Measurements from ENCODE around the gene TRPC6.
A peak's percentile ranks its signal among the peaks of the same experiment; 100 is the strongest.
"Not testable (repeated sequence)": the region's sequence is repeated elsewhere in the genome, so short reads cannot be mapped to it uniquely, and the experiment has no call there.

The TRPC6 gene

DNA sequence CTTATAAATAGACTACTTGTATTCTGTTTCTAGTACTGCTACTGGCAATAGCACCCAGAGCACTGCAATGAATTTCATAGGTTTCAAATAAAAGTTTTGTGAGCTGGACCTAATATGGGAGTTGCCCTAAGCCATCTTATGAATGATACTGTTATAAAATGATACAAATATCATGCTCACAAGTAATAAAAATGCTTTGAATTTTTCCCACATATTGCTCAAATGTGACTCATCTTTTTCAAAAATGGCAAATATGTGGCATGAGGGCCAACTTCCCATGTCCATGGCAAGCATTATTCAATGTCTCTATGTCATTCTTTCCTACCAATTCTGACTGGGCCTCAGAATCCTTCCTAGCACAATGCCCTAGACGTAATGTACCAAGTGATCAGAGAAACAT lies 137.6 kb downstream of the TRPC6 start:
- peak; percentile 78 for DNase-seq

DNA sequence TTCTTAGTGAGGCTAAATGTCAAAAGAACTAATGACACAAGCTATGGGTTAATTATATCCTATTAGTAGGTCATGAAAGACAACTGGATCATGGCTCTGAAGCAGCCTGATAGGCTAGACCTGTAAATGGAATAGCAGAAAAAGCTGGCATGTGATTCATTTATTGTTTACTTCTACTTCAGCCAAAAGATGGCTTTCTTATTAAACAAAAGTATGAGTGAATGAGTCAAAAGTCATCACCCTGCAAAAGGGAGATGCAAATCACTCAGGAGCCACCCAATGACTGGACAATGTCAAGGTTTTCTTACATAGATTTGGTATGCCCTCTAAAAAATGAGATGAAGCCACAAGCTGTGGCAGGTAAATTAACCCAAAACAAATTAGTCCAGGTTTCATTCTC lies 138.0 kb downstream of the TRPC6 start:
- peak; percentile 47 for DNase-seq

DNA sequence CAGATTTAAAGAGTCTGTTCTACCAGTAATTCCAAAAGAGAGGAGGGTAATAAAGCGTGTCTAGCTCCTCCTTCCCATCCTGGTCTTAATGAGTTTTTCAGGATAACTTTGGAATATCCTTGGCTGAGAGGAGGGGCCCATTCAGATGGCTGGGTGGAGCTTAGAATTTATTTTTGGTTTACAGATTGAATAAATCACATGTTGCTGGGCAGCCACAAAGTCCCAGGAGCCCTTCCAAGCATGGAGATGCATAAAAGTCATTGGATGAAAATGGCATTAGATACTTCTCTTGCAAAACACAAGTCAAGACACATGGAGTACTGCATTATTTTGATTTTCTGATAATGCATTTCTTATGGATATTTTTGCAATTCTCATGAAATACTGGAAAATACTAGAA lies 139.0 kb downstream of the TRPC6 start:
- DNase-seq, result peak; percentile 8

DNA sequence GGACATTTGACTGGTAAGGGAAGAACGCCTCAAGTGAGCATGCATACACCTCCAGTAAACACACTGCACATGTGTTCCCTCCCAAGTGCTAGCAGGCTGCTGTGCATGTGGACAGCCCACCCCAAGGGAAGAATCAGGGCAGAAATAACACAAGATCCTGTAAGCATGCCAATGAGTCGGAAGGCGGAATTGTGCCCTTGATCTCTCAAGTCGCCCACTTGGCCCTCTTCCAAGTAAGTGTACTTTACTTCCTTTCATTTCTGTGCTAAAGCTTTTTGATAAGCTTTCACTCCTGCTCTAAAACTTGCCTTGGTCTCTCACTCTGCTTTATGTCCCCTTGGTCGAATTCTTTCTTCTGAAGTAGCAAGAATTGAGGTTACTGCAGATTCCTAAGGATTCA lies 139.6 kb downstream of the TRPC6 start:
- peak; percentile 40 for DNase-seq

DNA sequence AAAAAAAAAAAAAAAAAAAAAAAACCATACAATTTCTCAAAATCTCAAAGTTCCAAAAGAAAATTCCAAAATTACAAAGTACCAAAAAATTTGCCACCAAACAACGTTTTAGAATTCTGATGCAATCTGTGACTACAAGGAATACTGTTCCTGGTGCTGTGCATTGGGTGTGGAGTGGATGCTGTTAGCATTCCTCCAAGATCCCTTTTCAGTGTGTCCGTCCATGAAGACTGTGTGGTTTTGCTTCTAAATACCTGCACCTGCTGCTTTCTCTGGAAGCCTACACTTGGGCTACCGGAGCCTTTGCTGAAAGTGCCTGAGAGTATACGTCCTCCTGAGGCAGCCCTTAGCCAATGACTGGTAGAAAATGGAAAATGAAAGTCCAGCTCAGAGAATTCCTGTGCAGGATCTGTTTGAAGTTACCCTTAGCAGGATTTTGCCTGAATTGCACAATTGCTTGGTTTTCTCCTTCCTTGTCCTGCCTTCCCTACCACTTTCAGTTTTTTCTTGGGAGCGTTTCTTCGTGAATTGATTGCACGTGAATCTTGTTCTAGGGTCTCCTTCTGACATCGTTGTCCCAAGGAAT lies 140.8 kb downstream of the TRPC6 start:
- DNase-seq, result peak; percentile 3

DNA sequence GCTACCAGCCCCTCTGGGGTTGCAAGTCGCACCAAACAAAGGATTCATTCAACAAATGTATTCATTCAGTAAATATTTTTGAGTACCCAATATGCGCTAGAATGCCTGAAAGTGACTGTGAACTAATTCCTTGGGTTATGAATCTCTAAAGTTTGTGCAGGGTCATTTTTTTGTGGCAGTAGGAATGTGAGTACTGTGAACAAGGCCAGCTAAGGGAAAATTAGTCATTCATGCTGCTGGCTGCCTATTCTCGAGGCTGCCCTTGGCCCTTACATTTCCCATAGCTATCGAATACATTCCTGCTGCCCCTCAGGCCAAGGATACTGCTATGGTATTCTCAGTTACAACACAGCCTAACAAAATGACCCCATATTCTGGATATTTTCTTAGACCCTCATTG lies 141.6 kb downstream of the TRPC6 start:
- DNase-seq, result peak; percentile 77

DNA sequence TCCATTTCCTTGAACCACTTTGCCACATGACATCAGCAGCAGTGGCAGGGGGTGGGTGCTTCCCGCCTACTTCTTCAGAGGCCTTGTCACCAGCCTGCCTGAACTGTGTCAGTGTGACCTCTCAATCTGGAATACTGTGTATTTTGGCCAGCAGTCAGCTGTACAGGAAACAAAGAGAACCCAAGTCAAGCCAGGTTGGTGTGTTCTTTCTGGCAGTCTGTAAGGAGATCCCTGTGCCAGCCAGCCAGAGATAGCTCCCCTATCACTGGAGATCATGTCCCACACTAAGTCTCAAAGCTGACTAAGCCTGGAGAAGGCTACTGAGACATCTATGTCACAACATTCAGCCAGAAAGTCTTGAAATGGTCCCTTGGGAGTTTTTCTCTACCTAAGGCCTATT lies 142.1 kb downstream of the TRPC6 start:
- DNase-seq, result no peak

DNA sequence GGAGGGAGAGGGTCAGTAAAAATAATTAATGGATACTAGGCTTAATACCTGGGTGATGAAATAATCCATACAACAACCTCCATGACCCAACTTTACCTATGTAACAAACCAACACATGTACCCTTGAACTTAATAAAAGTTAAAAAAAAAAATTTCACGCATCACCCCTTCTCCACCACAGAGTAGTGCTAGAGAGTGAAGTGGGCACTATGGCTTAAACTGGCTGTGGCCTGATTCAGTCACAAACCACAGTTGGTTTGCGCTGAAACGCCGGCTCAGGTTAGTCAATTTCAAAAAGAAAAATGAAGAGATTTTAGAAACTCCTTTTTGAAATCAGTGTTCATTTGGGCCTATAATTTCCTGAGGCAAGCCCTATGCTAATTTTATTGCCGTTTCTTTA lies 144.3 kb downstream of the TRPC6 start:
- no peak for DNase-seq

DNA sequence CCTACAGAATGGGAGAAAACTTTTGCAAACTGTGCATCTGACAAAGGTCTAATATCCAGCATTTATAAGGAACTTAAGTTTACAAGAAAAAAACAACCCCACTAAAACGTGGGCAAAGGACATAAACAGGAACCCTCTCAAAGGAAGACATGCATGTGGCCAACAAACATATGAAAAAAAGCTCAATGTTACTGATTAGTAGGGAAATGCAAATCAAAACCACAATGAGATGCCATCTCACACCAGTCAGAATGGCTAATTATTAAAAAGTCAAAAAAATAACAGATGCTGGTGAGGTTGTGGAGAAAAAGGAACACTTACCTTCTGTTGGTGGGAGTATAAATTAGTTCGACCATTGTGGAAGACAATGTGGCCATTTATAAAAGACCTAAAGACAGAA lies 145.1 kb downstream of the TRPC6 start:
- DNase-seq, result not testable (repeated sequence)

DNA sequence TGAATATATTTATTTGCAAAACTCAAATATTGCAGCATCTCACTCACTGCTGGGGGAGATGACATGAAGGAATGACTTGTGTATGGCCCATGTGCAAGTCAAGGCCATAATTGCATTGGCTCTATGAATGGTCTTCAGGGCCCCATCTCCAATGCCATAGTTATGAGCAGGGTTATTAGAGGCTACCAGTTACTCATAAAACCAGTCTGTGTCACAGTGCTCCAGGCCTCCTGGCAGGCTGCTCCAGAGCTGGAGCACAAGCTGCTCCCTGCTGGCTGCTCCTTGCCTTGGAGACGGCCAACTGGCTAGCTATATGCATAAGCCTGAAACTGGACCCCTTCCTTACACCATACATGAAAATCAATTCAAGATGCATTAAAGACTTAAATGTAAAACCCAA lies 145.7 kb downstream of the TRPC6 start:
- no peak for DNase-seq

DNA sequence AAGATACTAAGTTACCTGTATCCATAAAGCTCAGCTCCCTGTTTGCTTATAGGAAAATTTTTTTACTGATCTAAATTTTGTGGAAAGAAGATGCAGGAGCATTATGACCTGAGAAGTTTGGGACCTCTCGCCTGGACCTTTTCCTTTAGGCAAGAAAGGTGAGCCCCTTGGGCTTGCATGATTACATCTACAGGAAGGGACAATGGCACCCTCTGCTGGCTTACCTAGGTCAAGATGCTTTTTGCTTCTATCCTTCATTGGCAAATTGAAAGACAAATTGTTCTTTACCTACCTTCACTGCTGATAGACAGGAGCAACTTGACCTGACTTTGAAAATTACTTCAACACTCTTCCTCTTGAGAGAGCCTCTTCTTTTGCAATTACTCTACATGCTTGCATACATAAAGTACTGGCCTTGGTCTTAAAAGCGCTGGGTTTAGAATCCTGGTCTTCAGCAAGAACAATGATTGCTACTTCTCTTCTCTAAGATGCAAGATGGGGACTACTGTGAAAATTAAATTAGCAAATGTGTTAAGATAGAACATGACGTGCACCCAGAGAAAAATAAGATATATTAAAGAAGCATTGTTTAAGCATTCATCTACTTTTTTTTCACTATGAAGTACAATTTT lies 147.2 kb downstream of the TRPC6 start:
- DNase-seq, result peak; percentile 18

DNA sequence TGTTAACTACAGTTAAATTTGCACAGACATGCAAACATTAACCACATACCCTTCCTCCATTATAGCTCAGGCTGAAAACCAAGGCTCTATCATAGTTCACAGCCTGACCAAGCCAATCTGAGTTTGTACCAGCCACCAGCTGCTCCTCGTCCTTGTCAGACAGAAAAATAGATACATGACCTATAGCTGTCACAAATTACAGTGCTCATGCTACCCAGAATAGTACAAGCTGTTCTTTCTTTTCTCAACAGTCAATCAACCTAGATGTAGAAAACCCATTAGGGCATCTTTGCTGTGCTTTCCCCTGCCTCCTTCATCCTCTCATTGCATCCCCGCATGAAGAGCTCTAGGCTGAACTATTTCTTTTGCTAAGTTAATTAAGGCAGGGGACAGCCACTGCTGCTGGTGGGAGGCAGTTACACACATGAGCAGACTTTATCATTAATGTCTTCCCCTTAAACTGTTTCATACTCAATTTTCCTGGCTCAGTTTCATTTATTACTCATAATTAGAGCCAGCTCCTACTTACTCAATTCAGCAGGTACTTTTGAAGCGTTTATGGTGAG lies 148.3 kb downstream of the TRPC6 start:
- no peak for DNase-seq

DNA sequence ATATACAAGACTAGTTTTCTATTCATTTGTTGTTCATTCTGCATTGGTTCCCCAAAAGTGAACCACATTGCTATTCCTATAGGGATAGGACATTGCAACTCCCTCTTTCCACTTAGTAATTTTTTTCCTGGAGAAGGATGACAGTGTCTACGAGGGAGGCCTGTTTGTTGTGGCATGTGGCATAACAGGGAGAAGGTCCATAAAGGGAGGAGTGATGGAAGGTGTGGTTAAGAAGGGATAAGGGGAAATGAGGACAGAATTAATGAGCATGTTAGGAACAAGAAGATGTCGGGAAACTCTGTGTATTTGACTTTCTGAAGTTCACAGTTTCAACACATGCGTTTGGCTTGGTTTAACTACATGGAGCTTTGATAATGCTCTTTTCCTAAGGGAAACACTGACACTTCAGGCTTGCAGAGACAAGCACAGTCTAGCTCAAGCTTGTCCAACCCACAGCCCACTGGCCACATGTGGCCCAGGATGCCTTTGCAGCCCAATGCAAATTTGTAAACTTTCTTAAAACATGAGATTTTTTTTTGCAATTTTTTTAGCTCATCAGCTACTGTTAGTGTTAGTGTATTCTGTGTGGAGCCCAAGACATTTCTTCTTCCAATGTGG lies 149.7 kb downstream of the TRPC6 start:
- DNase-seq, result no peak

DNA sequence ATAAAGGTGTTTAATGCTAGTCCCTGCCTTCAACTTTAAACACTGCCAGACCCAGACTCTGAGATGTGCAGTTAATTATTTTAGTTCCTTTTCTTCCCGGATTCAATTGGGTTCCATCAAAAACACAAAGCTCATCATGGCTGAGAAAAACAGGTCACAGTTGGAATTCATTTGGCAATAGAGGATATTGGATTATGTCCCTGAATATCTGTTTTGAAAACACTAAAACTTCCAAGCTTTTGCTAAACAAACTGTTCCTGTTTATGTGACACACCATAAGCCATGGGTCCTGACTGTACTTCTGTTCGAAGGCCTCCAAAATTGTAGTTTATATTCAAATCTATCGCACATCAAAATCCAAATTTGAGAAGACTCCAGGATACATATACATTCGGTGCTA lies 150.7 kb downstream of the TRPC6 start:
- no peak for DNase-seq

DNA sequence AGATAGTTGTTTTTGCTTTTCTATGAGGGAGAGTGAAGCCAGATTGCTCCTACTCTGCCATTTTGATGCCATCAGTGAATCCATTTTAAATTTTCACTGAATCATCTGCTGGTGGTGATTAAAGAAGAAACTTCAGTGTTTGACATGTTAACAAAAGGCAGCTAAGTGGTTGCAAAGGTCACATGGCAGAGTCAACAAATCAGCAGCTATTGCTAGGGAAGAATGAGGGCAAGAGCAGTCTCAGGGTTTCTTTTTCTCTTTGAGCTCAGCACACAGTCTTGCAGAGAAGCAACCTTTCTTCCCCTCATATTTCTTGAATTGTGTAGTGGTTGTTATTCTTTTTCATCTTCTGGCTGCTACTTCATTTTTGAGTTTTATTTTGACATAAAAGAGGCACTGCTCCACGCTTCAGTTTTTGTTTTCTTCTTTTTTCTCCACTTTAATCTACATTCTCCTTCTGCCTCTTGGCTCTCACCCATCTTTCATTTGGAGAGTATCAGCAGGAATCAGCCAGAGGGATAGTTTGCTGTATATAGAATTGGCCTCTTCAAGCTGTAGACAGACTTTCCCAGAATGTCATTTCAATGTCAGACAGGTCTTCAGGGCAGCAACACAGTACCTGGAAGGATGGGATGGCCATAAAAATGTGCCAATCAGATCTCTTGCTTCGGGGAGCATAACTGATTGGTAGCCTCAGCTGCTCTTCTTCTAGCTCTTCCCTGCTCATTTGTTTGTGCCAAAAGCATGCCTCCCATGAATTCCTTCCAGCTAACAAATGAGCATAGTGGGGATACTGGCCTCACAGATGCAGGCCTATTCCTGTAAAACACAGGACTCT lies 153.9 kb downstream of the TRPC6 start:
- no peak for DNase-seq

DNA sequence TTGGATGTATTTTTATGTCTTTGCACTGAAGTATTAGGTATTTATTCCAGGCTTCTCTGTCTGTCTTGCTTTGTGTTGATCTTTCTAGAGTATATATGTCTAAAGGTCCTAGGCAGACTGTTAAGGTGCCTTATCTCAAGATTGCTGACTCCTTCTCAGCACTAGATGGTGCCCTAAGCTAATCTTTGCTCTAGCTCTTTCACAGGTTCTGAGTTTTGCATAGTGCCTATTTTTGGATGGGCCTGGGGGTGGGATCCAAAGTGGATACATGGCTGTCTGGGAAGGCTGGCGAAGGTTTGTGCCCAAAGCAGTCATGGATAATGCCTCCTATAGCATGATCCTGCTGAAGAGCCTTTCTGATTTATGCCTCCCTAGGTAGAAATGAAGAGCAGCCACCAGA lies 154.9 kb downstream of the TRPC6 start:
- peak; percentile 31 for DNase-seq

DNA sequence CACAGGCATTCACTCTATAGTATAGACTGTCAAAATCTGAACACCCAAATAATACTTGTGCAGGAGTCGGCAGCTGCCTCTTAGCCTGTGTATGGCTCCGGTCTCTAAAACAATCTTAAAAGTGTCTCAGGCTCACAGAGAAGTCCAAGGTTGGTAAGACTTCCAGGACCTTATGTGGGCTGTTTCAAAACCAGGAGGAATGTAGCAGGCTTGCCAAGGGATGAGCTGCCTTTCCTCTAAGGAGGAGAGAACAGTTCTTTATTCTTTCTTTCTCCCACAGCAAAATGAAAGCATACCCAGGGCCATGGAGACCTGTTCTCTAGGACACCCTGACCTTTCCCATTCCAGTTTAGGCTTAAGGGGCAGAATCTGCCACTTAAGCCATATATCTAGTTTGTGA lies 176.5 kb downstream of the TRPC6 start:
- no peak for DNase-seq

Measured in fibroblast of skin of right biceps (primary cell).